HepG2 (cell line): ENCODE data around the gene LRRC45. TPM values are rescaled to one million over a fixed set of nuclear protein-coding genes. Genes with fewer than 3 reads are reported as not detected.
A peak's percentile ranks its signal among the peaks of the same experiment; 100 is the strongest.

Experiments
- CREM ChIP-seq, 2 experiments: sonication (generic) in 1 of 2; formaldehyde crosslinking in 1 of 2; IDR thresholded peaks; 2 replicates each; pipeline versions ENCODE4 v1.4.0 to v1.6.1; 2016 to 2020; ENCODE audit warnings: antibody characterized with exemption in 1 of 2, mild to moderate bottlenecking in 1 of 2, missing genetic modification reagents in 1 of 2
- ETS1 ChIP-seq: sonication (generic); formaldehyde crosslinking; IDR thresholded peaks from 2 replicates; pipeline ENCODE4 v1.4.0; 2020; ENCODE audit warnings: missing genetic modification reagents
- GLMP ChIP-seq: sonication (generic); formaldehyde crosslinking; IDR thresholded peaks from 2 replicates; pipeline ENCODE4 v1.9.0; 2021; ENCODE audit warnings: missing genetic modification reagents, mild to moderate bottlenecking, borderline replicate concordance
- KIAA2018 ChIP-seq: sonication (generic); formaldehyde crosslinking; IDR thresholded peaks from 2 replicates; pipeline ENCODE4 v1.5.0; 2020; ENCODE audit warnings: mild to moderate bottlenecking, missing genetic modification reagents, borderline replicate concordance
- MXI1 ChIP-seq: IDR thresholded peaks from 3 replicates; pipeline ENCODE4 v1.6.1; 2012; ENCODE audit warnings: low read depth, low read length, inconsistent platforms, borderline replicate concordance
- NFIB ChIP-seq: sonication (generic); formaldehyde crosslinking; IDR thresholded peaks from 2 replicates; pipeline ENCODE4 v1.9.0; 2021; ENCODE audit warnings: missing genetic modification reagents, mild to moderate bottlenecking, borderline replicate concordance
- SNAPC2 ChIP-seq: sonication (generic); formaldehyde crosslinking; IDR thresholded peaks from 2 replicates; pipeline ENCODE4 v1.8.1; 2022; ENCODE audit warnings: mild to moderate bottlenecking, missing genetic modification reagents
- SRSF1 ChIP-seq: fragments of 200-400 bp; formaldehyde crosslinking; optimal IDR thresholded peaks from 2 replicates; pipeline ENCODE3; 2017; ENCODE audit warnings: mild to moderate bottlenecking, low read depth, low read length, moderate library complexity
- TBX3 ChIP-seq: fragments of 450-650 bp; IDR thresholded peaks from 2 replicates; pipeline ENCODE4 v1.6.1; 2017; ENCODE audit warnings: antibody characterized with exemption, mild to moderate bottlenecking, inconsistent platforms, borderline replicate concordance
- THRA ChIP-seq: sonication (generic); formaldehyde crosslinking; IDR thresholded peaks from 2 replicates; pipeline ENCODE4 v1.4.0; 2020; ENCODE audit warnings: missing genetic modification reagents, borderline replicate concordance
- ZNF367 ChIP-seq: sonication (generic); formaldehyde crosslinking; IDR thresholded peaks from 2 replicates; pipeline ENCODE4 v1.4.0; 2020; ENCODE audit warnings: missing genetic modification reagents, borderline replicate concordance
- polyA plus RNA-seq, 8 experiments: library from polyadenylated mRNA; depleted of rRNA in 3 of 8; stranded (reverse) in 7 of 8; unstranded in 1 of 8; fragments of >200 nt; fragmentation: Illumina TruSeq in 4 of 8; extraction: Trizol in 4 of 8; gene quantifications; 2 replicates each; pipeline versions ENCODE4 v1.2.1 to v1.2.3, GENCODE V29; 2011 to 2016; ENCODE audit warnings: low read depth in 4 of 8, missing spikeins in 1 of 8, mixed read lengths in 1 of 8; ENCODE audit not compliant: insufficient read depth in 1 of 8
- total RNA-seq, 5 experiments: library from RNA; depleted of rRNA; stranded (reverse); fragments of >200 nt; fragmentation: Illumina TruSeq; extraction: Trizol; gene quantifications; 2 replicates each; pipeline ENCODE4 v1.2.3, GENCODE V29; 2016; ENCODE audit warnings: low read depth in 1 of 5
- TF ChIP-seq, protein P1 (sequence below): sonication (generic); formaldehyde crosslinking; IDR thresholded peaks from 2 replicates; pipeline ENCODE4 v1.4.0; 2020; ENCODE audit warnings: low read depth, mild to moderate bottlenecking, missing genetic modification reagents

Gene LRRC45
- total and polyA plus RNA-seq, 2 of the 13 experiments (the other 11 are each of a cell fraction or from before 2014, with no cell fraction given) = 11.6 to 48.1 TPM

GRCh38 chr17:81977211-81977808 is 45.8 kb upstream of the LRRC45 start, which contains the start of gene ASPSCR1 (continued):
- TF ChIP-seq ETS1 (0 out of 2 replicates have a peak, but pooled peaks have one; percentile 76), ZNF367 (CRISPR knock-in tag) (no peak; the same call in 1 of the 2 replicates), KIAA2018 (CRISPR knock-in tag) (0 out of 2 replicates have a peak, but pooled peaks have one; percentile 78), SNAPC2 (CRISPR knock-in tag) (peak; percentile 90; the same call in 1 of the 2 replicates), TBX3 (peak; percentile 72), MXI1 (peak; percentile 98; the same call in 2 of the 3 replicates), THRA (CRISPR knock-in tag) (no peak), GLMP (CRISPR knock-in tag) (no peak), CREM (IDR thresholded peaks at IDR 0.05) (no peak), CREM (CRISPR knock-in tag; IDR thresholded peaks at IDR 0.05) (0 out of 2 replicates have a peak, but pooled peaks have one; percentile 44), NFIB (no peak), SRSF1 (no peak)
- TF ChIP-seq, protein P1, sequence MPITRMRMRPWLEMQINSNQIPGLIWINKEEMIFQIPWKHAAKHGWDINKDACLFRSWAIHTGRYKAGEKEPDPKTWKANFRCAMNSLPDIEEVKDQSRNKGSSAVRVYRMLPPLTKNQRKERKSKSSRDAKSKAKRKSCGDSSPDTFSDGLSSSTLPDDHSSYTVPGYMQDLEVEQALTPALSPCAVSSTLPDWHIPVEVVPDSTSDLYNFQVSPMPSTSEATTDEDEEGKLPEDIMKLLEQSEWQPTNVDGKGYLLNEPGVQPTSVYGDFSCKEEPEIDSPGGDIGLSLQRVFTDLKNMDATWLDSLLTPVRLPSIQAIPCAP = no peak
